Body of pancreas (tissue), 4 donors: ENCODE results near the gene TRIM73.
"Not testable (repeated sequence)": the region's sequence is repeated elsewhere in the genome, so short reads cannot be mapped to it uniquely, and the experiment has no call there.

Source experiments
- CTCF ChIP-seq, 7 experiments: fragments of 450-650 bp in 4 of 7; fragments of 200-600 bp in 3 of 7; sonication (generic) in 3 of 7; IDR thresholded peaks; one replicate each; pipeline ENCODE4 v1.5.1; 2016 to 2019; ENCODE audit warnings: antibody characterized with exemption in 7 of 7
- POLR2A ChIP-seq, 3 donors: fragments of 450-650 bp; IDR thresholded peaks; one replicate each; pipeline ENCODE4 v1.6.1; 2016; ENCODE audit warnings: antibody characterized with exemption in 3 of 3, mild to moderate bottlenecking in 2 of 3

GRCh38 chr7:75415829-75416373 lies 20.5 kb downstream of the TRIM73 start:
- TF ChIP-seq POLR2A, CTCF (IDR thresholded peaks at IDR 0.05): not testable (repeated sequence)
